Suppressor macrophage (primary cell): ENCODE data around the gene LDB2.

ENCODE experiments used
- DNase-seq, 4 experiments: peaks; one replicate each; pipeline ENCODE4 v3.0.0-alpha.2; 2020 to 2022

LDB2 gene

GRCh38 chr4:16682975-16683374 is 215.5 kb downstream of the LDB2 start:
- DNase-seq: no peak

GRCh38 chr4:16677001-16677944 is 221.2 kb downstream of the LDB2 start:
- DNase-seq: no peak

- no peak for DNase-seq
Measured at GRCh38 chr4:16676230-16676770, 222.1 kb downstream of the LDB2 start.

DNA sequence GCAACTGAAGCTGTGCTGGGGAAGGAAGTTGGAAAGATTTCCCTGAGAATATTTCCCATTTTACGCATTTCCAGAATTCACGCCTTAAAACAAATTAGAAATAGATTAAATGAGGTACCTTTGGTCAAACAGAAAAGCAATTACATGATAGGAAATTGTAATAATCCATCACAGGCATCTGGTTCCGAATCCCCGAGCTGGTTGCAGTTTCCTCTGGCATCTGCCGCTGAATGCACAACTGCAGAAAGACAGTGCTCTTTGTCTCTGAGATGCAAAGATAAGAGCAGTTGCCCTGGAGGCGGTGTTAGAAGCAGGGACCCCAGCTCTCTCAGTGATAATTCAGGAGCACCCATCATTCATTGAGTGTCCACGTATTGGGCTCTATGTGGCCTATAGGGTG is 224.4 kb downstream of the LDB2 start:
- DNase-seq: no peak

- DNase-seq: no peak
Measured at GRCh38 chr4:16672421-16672820, 226.0 kb downstream of the LDB2 start.

DNA sequence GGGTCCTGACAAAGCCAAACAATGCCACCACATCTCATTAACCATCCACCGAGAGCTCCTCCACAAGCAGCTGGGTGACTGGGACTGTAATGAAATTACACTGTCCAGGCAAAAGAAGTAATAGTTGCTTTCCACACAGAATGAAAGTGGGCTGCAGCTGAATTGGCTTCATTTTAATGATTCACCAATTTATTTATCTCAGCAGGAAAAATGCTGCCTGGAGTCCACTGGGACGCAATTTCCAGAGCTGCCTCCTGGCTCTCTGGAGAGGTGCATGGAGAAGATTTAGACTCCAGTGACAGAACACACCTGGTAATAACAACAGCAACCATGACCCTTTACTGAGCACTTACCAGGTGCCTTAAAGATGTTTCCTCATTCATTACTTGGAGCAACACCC is 226.7 kb downstream of the LDB2 start:
- DNase-seq: no peak

GRCh38 chr4:16670727-16671126 is 227.7 kb downstream of the LDB2 start:
- no peak for DNase-seq

- peak in 1 of 4 experiments; percentile 2 for DNase-seq
Measured at GRCh38 chr4:16669036-16669435, 229.4 kb downstream of the LDB2 start.

GRCh38 chr4:16668488-16668887 is 230.0 kb downstream of the LDB2 start:
- DNase-seq: no peak

- no peak for DNase-seq
Measured at GRCh38 chr4:16667464-16667863, 231.0 kb downstream of the LDB2 start.

GRCh38 chr4:16665942-16666551 is 232.4 kb downstream of the LDB2 start:
- no peak for DNase-seq

DNA sequence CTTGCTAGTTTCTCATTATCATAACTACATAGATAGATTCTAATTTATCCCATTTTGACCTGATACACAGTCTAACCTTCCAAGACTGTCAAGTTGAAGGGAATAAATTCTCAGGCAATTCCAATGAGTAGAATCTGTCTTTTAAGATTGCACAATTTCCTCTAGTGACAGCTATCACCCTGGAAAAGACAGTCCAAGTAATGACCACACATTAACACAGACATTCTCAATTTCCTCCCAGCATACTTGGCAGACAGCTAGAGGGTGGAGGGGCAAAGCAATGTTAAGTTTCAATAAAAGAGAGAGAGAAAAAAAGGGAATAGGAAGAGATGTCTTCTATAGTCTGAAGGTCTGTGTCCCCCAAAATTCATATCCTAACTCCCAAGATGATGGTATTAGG is 234.7 kb downstream of the LDB2 start:
- no peak for DNase-seq

DNA sequence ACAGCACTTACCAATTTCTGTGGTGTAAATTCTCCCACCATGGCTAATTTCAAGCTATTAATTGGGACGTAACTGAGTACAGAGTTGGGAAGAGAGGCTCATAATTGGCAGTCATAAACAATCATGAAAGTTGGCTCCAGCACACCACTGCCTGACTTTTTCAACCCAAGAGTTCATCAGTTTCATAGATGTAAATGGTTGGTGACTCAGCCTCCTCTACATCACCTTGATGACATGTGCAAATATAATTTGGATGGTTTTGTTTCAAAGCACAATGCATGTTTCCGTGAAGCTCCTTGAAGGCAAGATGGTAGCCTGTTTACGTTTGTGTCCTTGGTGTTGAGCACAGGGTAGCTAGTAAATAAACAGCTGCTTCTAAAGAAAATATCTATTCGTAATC is 235.1 kb downstream of the LDB2 start:
- DNase-seq: no peak

DNA sequence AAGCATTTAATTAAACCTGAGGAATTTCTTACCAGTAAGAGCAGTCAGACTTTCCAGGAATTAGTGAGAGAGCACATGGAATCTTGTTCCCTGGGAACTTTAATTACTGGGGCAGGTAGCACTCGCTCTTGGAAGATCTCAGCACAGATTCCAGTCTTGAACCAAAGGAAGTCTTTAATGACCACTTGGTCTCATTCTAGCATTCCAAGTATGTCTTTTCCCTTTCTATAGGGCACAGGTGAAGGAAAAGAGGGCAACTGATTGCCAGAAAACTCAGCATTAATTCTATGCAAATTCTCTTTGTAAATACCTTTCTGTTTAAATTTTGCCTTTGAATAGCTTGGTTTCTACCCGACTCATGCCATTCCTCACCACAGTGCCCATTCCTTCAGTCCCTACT is 236.6 kb downstream of the LDB2 start:
- DNase-seq: no peak

GRCh38 chr4:16660656-16661055 is 237.8 kb downstream of the LDB2 start:
- no peak for DNase-seq

DNA sequence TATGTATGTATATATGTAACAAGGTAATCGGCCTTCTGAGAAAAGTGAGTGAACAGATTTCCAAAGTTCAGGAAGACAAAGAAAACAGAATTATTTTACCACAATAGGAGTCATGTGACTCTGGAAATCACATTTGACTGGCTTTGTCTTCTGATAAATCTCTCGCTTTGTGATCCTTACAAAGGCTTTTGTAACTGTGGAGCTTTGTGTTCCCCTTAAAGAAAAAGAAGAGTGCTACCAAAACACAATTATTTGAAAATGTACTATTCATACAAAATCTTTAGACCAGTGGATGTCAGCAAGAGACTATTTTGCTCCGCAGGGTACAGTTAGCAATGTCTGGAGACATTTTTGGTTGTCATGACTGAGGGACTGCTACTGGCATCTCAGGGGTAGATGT is 238.8 kb downstream of the LDB2 start:
- DNase-seq: no peak

- DNase-seq: no peak
Measured at GRCh38 chr4:16659079-16659478, 239.4 kb downstream of the LDB2 start.

DNA sequence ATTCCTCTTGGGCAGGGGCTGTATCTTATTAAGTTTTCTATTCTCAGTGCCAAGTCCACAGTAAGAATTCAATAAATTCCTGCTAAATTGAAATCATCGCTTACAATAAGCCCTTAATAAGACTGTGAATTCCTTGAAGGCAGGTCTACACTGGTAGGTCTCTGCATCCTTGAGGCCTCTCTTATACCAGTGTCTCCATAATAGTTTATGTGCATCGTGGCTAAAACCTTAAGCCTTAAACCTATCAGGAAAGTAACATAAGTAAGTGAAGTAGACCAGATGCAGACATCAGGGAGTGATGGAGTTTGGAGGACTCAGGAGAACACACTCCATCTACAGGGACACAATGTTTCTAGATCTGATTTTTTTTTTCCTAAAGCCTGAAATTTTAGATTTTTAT is 240.3 kb downstream of the LDB2 start:
- DNase-seq: no peak

DNA sequence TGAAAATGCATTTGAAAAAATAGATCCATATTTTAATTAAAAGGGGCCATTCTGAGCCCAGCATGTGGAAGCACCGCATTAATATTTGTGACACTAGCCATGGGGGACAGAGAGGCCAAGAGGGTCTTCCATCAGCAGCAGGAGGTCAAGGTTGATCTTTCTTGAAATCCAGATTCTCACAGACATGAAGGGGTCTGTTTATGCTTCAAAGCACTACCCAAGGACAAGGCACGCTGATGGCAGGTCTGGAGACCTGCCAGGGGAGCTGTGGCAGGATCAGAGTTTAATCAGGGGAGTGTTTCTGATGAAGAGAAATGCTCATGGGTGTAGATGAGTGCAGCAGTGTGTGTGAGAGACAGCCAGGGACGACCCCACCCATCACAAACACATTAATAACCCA is 243.3 kb downstream of the LDB2 start:
- DNase-seq: no peak

- no peak for DNase-seq
Measured at GRCh38 chr4:16652732-16653305, 245.6 kb downstream of the LDB2 start.

DNA sequence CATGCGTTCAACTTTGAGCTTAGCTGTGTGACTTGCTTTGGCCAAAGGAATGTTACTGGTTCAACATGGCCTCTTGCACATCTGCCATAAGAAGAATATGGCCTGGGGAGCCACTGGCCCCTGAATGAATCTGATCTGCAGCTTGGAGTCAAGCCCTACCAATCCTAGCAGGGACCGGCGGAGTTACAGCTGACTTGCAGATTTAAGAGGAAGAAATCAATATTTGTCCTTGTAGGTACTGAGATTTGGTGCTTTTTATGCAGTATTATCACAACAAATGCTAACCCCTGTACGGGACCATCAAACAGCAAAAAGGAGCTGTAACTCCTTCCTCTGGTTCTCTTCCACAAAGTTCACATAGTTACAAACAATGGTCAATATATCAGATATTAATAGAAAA is 252.0 kb downstream of the LDB2 start:
- DNase-seq: no peak

GRCh38 chr4:16643893-16644292 is 254.6 kb downstream of the LDB2 start:
- no peak for DNase-seq

- no peak for DNase-seq
Measured at GRCh38 chr4:16642897-16643296, 255.5 kb downstream of the LDB2 start.

DNA sequence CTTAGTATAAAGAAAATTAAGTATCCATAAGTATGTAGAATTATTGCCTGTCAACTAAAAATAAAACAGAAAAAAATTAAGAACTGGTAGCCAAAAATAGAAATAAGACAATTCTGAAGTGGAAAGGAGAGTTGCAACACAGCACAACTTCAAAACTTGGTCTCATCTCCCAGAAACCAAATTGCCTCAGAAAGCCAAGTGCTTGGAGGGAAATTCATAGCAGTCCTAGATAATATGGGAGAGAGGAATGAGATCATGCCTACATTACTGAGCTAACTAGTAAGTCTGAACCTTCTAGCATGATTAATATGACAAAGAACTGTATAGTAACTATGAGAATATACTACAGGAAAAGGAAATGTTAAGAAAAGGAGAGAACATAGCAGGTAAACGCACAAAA is 256.5 kb downstream of the LDB2 start:
- no peak for DNase-seq
